Activated T-helper 1 cell treated with anti-CD3 and anti-CD28 coated beads, Interleukin-12 subunit alpha, Interleukin-12 subunit beta, Interleukin-2, Interleukin-4 antibody, amounts not matched to agents 30 ng/mL and 10 ng/mL and 1 ng/mL, durations not matched to agents 14 hours and 24 hours and 36 hours (primary cell): Measurements from ENCODE around the gene ADIPOQ. TPM values are rescaled to one million over a fixed set of nuclear protein-coding genes. Genes with fewer than 3 reads are reported as not detected.
"Not testable (repeated sequence)": the region's sequence is repeated elsewhere in the genome, so short reads cannot be mapped to it uniquely, and the experiment has no call there.

Experiments used
- DNase-seq: peaks from one replicate; pipeline ENCODE4 v3.0.0; 2021; ENCODE audit warnings: low spot score
- H3K27ac Mint-ChIP-seq: one replicate; pipeline ENCODE4 v1.8.0; 2021; ENCODE audit warnings: mild to moderate bottlenecking, mixed read lengths
- H3K27me3 Mint-ChIP-seq: one replicate; pipeline ENCODE4 v1.8.0; 2022; ENCODE audit warnings: mild to moderate bottlenecking, moderate library complexity, mixed read lengths; ENCODE audit not compliant: insufficient read depth
- H3K36me3 Mint-ChIP-seq: one replicate; pipeline ENCODE4 v1.8.0; 2021; ENCODE audit warnings: low read depth, mixed read lengths
- H3K4me1 Mint-ChIP-seq: one replicate; pipeline ENCODE4 v1.8.0; 2021; ENCODE audit warnings: low read depth, mixed read lengths
- H3K4me3 Mint-ChIP-seq: one replicate; pipeline ENCODE4 v1.8.0; 2021; ENCODE audit warnings: mild to moderate bottlenecking, moderate library complexity, mixed read lengths
- H3K9me3 Mint-ChIP-seq: one replicate; pipeline ENCODE4 v1.8.0; 2021; ENCODE audit warnings: mixed read lengths
- intact Hi-C: fragments of 100-400 bp; cut with micrococcal nuclease; formaldehyde crosslinking; loops from one replicate; pipeline ENCODE4 v1.15.1; 2024
- total RNA-seq: library from RNA; stranded (reverse); gene quantifications from 2 replicates; pipeline ENCODE4 v1.2.3, GENCODE V29; 2022

The ADIPOQ gene
- total RNA-seq, 1 donor from 2014 or later: not detected

GRCh38 chr3:186818956-186819355 is 23.6 kb upstream of the ADIPOQ start:
- no peaks in the 10 kb centered on the region for H3K9me3 Mint-ChIP-seq
- intact Hi-C loops: no loop called here
- peaks cover 8% of the 10 kb centered on the region for H3K4me1 Mint-ChIP-seq

GRCh38 chr3:186821429-186822387 is 20.8 kb upstream of the ADIPOQ start:
- Mint-ChIP-seq H3K36me3 (peaks cover 4% of the 10 kb centered on the region), H3K4me1 (peaks cover 18% of the 10 kb centered on the region), H3K4me3 (no peak overlapping the region), H3K9me3 (no peaks in the 10 kb centered on the region), H3K27ac (no peak overlapping the region), H3K27me3 (peaks cover 8% of the 10 kb centered on the region)
- no peak for DNase-seq
- intact Hi-C loops: loop anchor here (1.0 to 5.0 kb wide), 4 partner anchors 15 to 838 kb away; partner anchors contain the start of gene RFC4

More at GRCh38 chr3:186818956-186819355, 23.6 kb upstream of the ADIPOQ start:
- H3K36me3 Mint-ChIP-seq: no peaks in the 10 kb centered on the region
- peaks cover under 1% of the 10 kb centered on the region for H3K27me3 Mint-ChIP-seq
- H3K27ac Mint-ChIP-seq: no peak overlapping the region
- DNase-seq: no peak
- no peak overlapping the region for H3K4me3 Mint-ChIP-seq

GRCh38 chr3:186822388-186822759 is 20.1 kb upstream of the ADIPOQ start:
- intact Hi-C loops: loop anchor here (5.0 kb wide), 1 partner anchor 50 kb away; no protein-coding TSS in a partner anchor
- not testable (repeated sequence) for H3K27me3 Mint-ChIP-seq, DNase-seq, H3K36me3 Mint-ChIP-seq, H3K4me3 Mint-ChIP-seq, H3K27ac Mint-ChIP-seq, H3K9me3 Mint-ChIP-seq
- peaks cover 20% of the 10 kb centered on the region for H3K4me1 Mint-ChIP-seq

DNA sequence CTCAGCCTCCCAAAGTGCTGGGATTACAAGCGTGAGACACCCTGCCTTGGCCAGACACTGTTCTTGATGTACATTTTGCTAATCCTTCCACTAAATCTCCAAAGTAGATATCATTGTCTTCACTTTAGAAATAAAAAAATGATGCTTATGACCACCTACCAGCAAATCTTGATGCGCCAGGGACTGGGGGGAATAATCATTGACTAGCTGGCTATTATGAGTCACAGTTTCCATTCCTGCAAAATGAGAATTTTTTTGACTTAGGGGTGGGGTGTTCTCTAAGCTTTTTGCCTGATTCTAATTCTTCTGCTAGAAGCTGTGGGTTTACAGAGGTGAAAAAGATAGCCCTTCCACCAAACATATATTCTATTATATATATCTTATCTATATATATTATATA is 19.1 kb upstream of the ADIPOQ start:
- no peak overlapping the region for H3K27ac Mint-ChIP-seq

GRCh38 chr3:186824430-186825139 is 17.9 kb upstream of the ADIPOQ start:
- no peak for DNase-seq
- no peak overlapping the region for H3K27ac Mint-ChIP-seq
- peaks cover 4% of the 10 kb centered on the region for H3K36me3 Mint-ChIP-seq
- H3K4me3 Mint-ChIP-seq: no peak overlapping the region
- H3K4me1 Mint-ChIP-seq: peaks cover 20% of the 10 kb centered on the region
- peaks cover 23% of the 10 kb centered on the region for H3K27me3 Mint-ChIP-seq
- intact Hi-C loops: loop anchor here (5.0 kb wide), 2 partner anchors 52 to 178 kb away; no protein-coding TSS in a partner anchor
- H3K9me3 Mint-ChIP-seq: no peaks in the 10 kb centered on the region

More for the DNA sequence above, 19.1 kb upstream of the ADIPOQ start:
- no peak for DNase-seq
- Mint-ChIP-seq H3K4me3 (no peak overlapping the region), H3K9me3 (no peaks in the 10 kb centered on the region), H3K27me3 (peaks cover 12% of the 10 kb centered on the region), H3K36me3 (peaks cover 4% of the 10 kb centered on the region), H3K4me1 (peaks cover 20% of the 10 kb centered on the region)
- intact Hi-C loops: loop anchor here (5.0 kb wide), 1 partner anchor 51 kb away; no protein-coding TSS in a partner anchor

DNA sequence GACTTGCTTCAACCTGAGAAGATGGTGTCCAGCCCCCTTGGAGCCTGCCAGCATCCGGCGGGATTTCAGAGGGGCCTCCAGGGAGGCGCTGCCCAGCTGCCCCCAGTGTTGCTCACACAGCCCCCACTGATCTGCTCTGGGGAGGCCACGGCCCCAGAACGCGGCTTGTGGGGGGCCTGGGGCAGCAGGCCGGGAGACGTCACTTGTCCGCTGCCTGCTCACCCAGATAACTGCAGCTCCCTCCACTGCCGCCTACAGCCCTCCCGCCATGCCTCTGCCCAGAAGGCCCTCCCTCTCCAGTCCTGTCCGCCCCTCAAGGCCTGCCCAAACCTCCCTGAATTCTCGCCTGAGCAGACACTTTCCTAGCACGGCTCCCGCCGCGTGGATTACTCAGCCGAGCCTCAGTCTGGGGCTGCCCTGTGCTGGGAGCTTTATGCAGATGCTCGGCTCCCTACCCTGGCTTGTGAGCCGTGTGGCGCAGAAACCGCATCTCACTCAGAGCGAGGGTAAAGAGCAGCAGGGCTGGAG is 17.2 kb upstream of the ADIPOQ start:
- H3K27ac Mint-ChIP-seq: peak overlapping the region; percentile 80

DNA sequence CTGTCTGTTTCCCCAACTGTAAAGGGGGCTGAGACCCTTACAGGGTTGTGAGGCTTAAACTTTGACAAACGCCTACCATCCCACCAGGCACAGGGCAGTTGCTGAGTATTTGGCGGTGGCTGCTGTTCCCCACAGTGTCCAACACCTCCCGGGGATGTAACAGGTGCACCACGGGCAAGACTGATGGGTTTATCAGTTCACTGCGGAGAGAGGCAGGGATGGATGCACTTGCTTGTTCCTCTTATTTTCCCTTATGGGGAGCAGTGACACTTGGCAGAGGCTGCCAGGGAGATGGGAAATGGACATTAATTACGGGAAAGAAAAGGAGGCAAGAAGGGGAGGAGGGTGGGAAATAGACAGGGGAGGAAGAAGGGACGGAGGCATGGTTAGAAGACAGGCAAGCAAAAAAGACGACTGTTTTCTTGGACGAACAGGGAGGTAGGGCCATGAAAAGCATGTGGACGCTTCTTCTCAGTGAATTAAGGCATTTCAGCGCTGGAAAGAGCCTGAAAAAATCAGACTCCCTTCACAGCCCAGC is 16.6 kb upstream of the ADIPOQ start:
- no peak for DNase-seq
- Mint-ChIP-seq H3K4me3 (peak overlapping the region; percentile 93), H3K9me3 (no peaks in the 10 kb centered on the region), H3K4me1 (peaks cover 20% of the 10 kb centered on the region), H3K27ac (peak overlapping the region; percentile 80), H3K36me3 (peaks cover 4% of the 10 kb centered on the region), H3K27me3 (peaks cover 36% of the 10 kb centered on the region)
- intact Hi-C loops: loop anchor here (2.0 to 5.0 kb wide), 4 partner anchors 43 to 339 kb away; partner anchors contain the start of gene EIF4A2

More for the DNA sequence above, 17.2 kb upstream of the ADIPOQ start:
- Mint-ChIP-seq H3K4me1 (peaks cover 20% of the 10 kb centered on the region), H3K36me3 (peaks cover 4% of the 10 kb centered on the region), H3K4me3 (peak overlapping the region; percentile 93), H3K27me3 (peaks cover 30% of the 10 kb centered on the region), H3K9me3 (no peaks in the 10 kb centered on the region)
- DNase-seq: no peak
- intact Hi-C loops: loop anchor here (5.0 kb wide), 1 partner anchor 177 kb away; no protein-coding TSS in a partner anchor

GRCh38 chr3:186826410-186826975 is 16.0 kb upstream of the ADIPOQ start:
- Mint-ChIP-seq H3K27me3 (peaks cover 42% of the 10 kb centered on the region), H3K27ac (peak overlapping the region; percentile 78), H3K36me3 (peaks cover 4% of the 10 kb centered on the region), H3K4me3 (peak overlapping the region; percentile 93), H3K4me1 (peaks cover 20% of the 10 kb centered on the region), H3K9me3 (no peaks in the 10 kb centered on the region)
- DNase-seq: no peak
- intact Hi-C loops: loop anchor here (2.0 to 5.0 kb wide), 4 partner anchors 44 to 338 kb away; partner anchors contain the start of gene EIF4A2

DNA sequence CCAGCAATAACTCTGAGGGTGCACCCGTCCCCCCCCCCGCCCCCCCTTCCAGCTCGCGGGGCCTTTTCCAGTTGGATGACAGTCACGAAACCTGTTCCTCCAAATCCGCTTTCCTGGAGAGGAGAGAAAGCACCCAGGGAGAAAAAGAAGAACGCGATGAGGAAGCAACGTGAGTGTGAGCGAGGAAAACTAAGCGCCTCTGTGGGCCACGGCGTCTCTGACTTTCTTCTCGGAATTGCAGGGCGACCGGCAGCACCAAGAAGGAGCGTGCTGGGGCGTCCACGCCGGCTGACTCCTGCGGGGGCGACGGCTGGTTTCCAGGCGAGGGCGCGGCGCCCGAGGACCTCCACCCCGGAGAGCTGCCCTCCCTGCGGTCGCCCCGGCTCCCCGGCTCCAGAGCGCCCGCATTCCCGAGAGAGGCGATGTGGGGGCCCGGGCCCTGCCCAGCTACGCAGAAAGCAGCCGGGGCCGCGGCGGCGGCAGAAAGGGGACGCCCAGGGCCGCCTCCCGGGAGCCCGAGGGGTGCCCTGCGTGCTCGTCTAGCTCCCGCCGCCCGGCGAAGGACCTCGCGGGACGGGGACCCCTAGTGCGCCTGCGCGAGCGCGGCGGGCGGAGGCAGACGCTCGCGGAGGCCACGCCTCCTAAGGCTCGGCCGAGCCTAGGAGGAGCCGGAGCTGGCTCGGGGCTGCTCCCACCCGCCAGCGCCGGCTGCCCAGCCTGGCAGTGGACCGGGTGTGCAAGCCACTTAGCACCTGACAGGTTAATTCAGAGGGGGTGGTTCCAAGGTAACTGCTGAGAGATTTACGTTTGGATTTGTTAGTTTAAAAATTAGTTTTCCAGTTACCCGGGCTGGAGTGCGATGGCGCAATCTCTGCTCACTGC is 15.3 kb upstream of the ADIPOQ start:
- Mint-ChIP-seq H3K27me3 (peaks cover 49% of the 10 kb centered on the region), H3K36me3 (peaks cover 4% of the 10 kb centered on the region), H3K4me1 (peaks cover 20% of the 10 kb centered on the region), H3K9me3 (no peaks in the 10 kb centered on the region), H3K4me3 (peak overlapping the region; percentile 93), H3K27ac (peak overlapping the region; percentile 78)
- intact Hi-C loops: loop anchor here (1.0 to 5.0 kb wide), 7 partner anchors 21 to 338 kb away; partner anchors contain the start of genes DNAJB11, EIF4A2, RFC4 and ST6GAL1
- DNase-seq: peak; percentile 87

- peaks cover 20% of the 10 kb centered on the region for H3K4me1 Mint-ChIP-seq
- intact Hi-C loops: loop anchor here (5.0 kb wide), 1 partner anchor 174 kb away; no protein-coding TSS in a partner anchor
- peaks cover 60% of the 10 kb centered on the region for H3K27me3 Mint-ChIP-seq
- H3K9me3 Mint-ChIP-seq: no peaks in the 10 kb centered on the region
- no peak overlapping the region for H3K27ac Mint-ChIP-seq
- peaks cover 4% of the 10 kb centered on the region for H3K36me3 Mint-ChIP-seq
- DNase-seq: no peak
- H3K4me3 Mint-ChIP-seq: no peak overlapping the region
Observed at GRCh38 chr3:186828340-186828739, 14.2 kb upstream of the ADIPOQ start.

DNA sequence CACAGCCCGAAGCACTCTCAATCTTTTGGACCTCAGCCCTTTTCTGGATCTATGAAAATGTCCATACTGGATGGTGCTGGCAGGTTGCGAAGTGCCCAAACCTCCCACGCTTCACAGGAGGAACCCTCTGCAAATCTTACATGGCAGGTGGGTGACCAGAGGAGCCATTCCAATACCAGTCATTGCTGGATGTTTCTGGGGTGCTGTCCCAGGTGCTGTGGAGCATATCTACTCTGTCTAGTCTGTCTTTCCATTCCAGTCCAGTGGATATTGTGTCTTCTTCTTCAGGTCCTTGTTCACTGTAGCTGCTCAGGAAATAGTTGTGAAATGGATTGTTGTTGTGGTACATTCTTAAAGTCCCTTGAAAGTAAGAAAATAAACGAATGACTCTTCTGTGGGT is 10.7 kb upstream of the ADIPOQ start:
- intact Hi-C loops: no loop called here
- no peak for DNase-seq
- Mint-ChIP-seq H3K27ac (no peak overlapping the region), H3K36me3 (no peaks in the 10 kb centered on the region), H3K27me3 (peaks cover 72% of the 10 kb centered on the region), H3K4me1 (peaks cover under 1% of the 10 kb centered on the region), H3K9me3 (no peaks in the 10 kb centered on the region), H3K4me3 (no peak overlapping the region)
